Muscle of leg (tissue), 16 donors: ENCODE results near the gene DDX51. TPM values are rescaled to one million over a fixed set of nuclear protein-coding genes. Genes with fewer than 3 reads are reported as not detected.
A peak's percentile ranks its signal among the peaks of the same experiment; 100 is the strongest.

Source experiments
- DNase-seq: peaks from one replicate; pipeline ENCODE4 v3.0.0; 2013
- H3K27ac ChIP-seq: one replicate; pipeline ENCODE4 v1.5.1; 2013; ENCODE audit warnings: mild to moderate bottlenecking, low read length, control low read depth
- H3K27me3 ChIP-seq: one replicate; pipeline ENCODE4 v1.6.1; 2013; ENCODE audit warnings: low read length; ENCODE audit not compliant: control insufficient read depth, insufficient read depth
- H3K36me3 ChIP-seq: one replicate; pipeline ENCODE4 v1.6.1; 2013; ENCODE audit warnings: low read length; ENCODE audit not compliant: control insufficient read depth, insufficient read depth
- H3K4me1 ChIP-seq: one replicate; pipeline ENCODE4 v1.6.1; 2013; ENCODE audit warnings: low read length; ENCODE audit not compliant: control insufficient read depth, insufficient read depth
- H3K4me3 ChIP-seq: one replicate; pipeline ENCODE4 v1.5.1; 2013; ENCODE audit warnings: low read length, control low read depth
- H3K9me3 ChIP-seq: replicated peaks from 2 replicates; pipeline ENCODE4 v1.6.1; 2013; ENCODE audit warnings: low read depth, low read length; ENCODE audit not compliant: control insufficient read depth
- WGBS: methylation state at CpG from one replicate; pipeline ENCODE4 v1.1.5; 2013; ENCODE audit warnings: missing lambda C conversion rate; ENCODE audit not compliant: insufficient coverage; 5-methylcytosine and 5-hydroxymethylcytosine counted together
- long read RNA-seq, 11 donors: transcript quantifications; one replicate each; lab custom pipeline, GENCODE V29; 2026
- polyA plus RNA-seq, 8 donors: library from polyadenylated mRNA; unstranded; fragments of 120-200 nt; gene quantifications; one replicate each; pipeline versions ENCODE4 v1.2.1 to v1.2.3, GENCODE V29; 2013; ENCODE audit warnings: inconsistent platforms in 1 of 8, low replicate concordance in 1 of 8; ENCODE audit not compliant: insufficient read length in 8 of 8, insufficient read depth in 1 of 8
- total RNA-seq: library from RNA; stranded (reverse); fragments of 120-200 nt; gene quantifications from one replicate; pipeline ENCODE4 v1.2.4, GENCODE V29; 2013

The DDX51 gene, protein sequence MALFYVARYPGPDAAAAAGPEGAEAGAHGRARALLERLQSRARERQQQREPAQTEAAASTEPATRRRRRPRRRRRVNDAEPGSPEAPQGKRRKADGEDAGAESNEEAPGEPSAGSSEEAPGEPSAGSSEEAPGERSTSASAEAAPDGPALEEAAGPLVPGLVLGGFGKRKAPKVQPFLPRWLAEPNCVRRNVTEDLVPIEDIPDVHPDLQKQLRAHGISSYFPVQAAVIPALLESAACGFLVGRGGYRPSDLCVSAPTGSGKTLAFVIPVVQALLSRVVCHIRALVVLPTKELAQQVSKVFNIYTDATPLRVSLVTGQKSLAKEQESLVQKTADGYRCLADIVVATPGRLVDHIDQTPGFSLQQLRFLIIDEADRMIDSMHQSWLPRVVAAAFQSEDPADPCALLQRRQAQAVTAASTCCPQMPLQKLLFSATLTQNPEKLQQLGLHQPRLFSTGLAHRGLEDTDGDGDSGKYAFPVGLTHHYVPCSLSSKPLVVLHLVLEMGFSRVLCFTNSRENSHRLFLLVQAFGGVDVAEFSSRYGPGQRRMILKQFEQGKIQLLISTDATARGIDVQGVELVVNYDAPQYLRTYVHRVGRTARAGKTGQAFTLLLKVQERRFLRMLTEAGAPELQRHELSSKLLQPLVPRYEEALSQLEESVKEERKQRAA
- total RNA-seq = 5.7 TPM
- polyA plus RNA-seq = 10 to 100 TPM in 7 of 8 donors, 1 to 10 TPM in 1; 9.4 to 18.0 (median 14.7) TPM
- long read RNA-seq, donor 1, partial matches to known transcripts = 0 of 2 reads
- long read RNA-seq, donor 1, other reads (novel, unspliced or antisense) = 0 of 2 reads
- long read RNA-seq, donor 2 = 0 reads
- long read RNA-seq, donor 3, full-length matches to known transcripts = 8 of 14 reads
- long read RNA-seq, donor 3, partial matches to known transcripts = 6 of 14 reads
- long read RNA-seq, donor 3, other reads (novel, unspliced or antisense) = 0 of 14 reads
- long read RNA-seq, donor 4, full-length matches to known transcripts = 2 of 2 reads
- long read RNA-seq, donor 4, partial matches to known transcripts = 0 of 2 reads
- long read RNA-seq, donor 4, other reads (novel, unspliced or antisense) = 0 of 2 reads
- long read RNA-seq, donor 5, full-length matches to known transcripts = 8 of 8 reads
- long read RNA-seq, donor 5, partial matches to known transcripts = 0 of 8 reads
- long read RNA-seq, donor 5, other reads (novel, unspliced or antisense) = 0 of 8 reads
- long read RNA-seq, donor 6, full-length matches to known transcripts = 4 of 4 reads
- long read RNA-seq, donor 6, partial matches to known transcripts = 0 of 4 reads
- long read RNA-seq, donor 6, other reads (novel, unspliced or antisense) = 0 of 4 reads
- long read RNA-seq, donor 7, full-length matches to known transcripts = 4 of 4 reads
- long read RNA-seq, donor 7, partial matches to known transcripts = 0 of 4 reads
- long read RNA-seq, donor 7, other reads (novel, unspliced or antisense) = 0 of 4 reads
- long read RNA-seq, donor 8, partial matches to known transcripts = 0 of 2 reads
- long read RNA-seq, donor 8, other reads (novel, unspliced or antisense) = 0 of 2 reads
- long read RNA-seq, donor 9 = 0 reads
- long read RNA-seq, donor 10, partial matches to known transcripts = 0 of 1 reads
- long read RNA-seq, donor 10, other reads (novel, unspliced or antisense) = 0 of 1 reads
- long read RNA-seq, donor 11, full-length matches to known transcripts = 3 of 3 reads
- long read RNA-seq, donor 11, partial matches to known transcripts = 0 of 3 reads
- long read RNA-seq, donor 11, other reads (novel, unspliced or antisense) = 0 of 3 reads

DNA sequence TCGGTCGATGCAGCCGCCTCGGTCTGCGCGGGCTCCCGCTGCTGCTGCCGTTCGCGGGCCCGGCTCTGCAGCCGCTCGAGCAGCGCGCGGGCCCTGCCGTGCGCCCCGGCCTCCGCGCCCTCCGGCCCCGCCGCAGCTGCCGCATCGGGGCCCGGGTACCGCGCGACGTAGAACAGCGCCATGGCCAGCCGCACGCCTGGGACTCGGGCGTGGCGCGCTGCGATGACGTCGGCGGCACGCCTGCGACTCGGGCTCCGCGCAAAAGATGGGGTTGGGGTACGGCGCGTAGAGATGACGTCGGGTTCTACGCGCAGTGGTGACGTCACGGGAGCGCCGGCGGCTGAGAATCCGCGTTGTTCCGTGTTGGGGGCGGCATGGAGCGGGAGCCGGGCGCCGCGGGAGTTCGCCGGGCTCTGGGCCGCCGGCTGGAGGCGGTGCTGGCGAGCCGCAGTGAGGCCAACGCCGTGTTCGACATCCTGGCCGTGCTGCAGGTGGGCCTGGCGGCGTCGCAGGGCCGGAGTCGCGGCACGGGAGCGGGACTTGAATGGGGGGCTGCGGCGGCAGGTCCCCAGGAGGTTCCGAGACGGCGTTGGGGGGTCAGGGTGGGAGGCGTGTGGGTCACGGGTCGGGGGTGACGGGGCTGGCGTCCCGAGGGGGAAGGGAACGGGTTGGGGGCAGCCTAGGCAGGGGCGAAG, at the start of gene DDX51, which contains the start of gene NOC4L:
DDX51 (minus strand) TSS at position 205 of the 695 bp plus-strand sequence; CDS start at position 182, 23 bp downstream.
NOC4L (plus strand) TSS at position 343 of the 695 bp plus-strand sequence; CDS start at position 375, 32 bp downstream.
- peak; percentile 98 for DNase-seq
- no peaks in the 10 kb centered on the region for H3K27me3 ChIP-seq
- peaks cover 21% of the 10 kb centered on the region for H3K4me1 ChIP-seq
- H3K4me3 ChIP-seq = peak within 1 kb of the TSS; percentile 72
- peak within 1 kb of the TSS; percentile 31 for H3K27ac ChIP-seq
- H3K9me3 ChIP-seq = no peaks in the 10 kb centered on the region
- H3K36me3 ChIP-seq = peaks cover 49% of the 10 kb centered on the region
- WGBS = under 1% methylated on average over 99 of the region's 100 CpGs

DNA sequence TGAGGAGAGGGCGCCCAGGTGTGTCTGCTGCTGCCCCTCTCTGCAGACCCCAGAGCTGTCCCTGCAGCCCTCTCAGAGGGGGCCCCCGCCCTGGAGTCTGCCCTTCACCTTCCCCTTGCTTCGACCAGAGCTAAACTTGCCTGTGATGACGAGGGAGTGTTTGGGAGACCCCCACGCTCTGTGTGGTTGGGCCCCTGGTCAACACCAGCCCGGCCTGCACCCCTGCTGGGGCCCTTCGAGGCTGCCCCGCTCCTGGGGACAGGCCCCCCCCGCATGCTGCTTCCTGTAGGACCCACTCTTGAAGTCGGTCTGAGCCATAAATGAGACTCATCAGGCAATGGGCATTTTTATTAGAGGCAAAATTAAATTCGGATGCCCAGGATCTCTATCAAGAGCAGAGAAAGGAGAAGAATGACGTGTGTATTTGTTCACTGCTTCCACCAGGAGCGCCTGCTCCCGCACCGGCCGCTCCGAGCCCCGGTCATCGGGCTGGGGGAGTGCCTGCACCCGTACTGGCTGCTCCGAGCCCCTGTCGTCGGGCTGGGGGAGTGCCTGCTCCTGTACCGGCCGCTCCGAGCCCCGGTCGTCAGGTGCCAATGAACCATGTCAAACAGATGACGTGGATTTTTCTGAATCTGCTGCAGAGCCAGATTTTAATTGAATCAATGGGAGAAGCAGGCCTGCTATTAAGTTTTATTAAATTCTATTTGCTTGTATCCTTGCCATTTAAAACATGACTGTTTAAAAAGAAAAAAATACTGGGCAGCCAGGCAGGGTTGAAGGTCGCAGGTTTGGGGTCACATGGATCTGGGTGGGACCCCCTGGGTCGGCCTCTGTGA, 47.8 kb upstream of the DDX51 start:
- no peak for DNase-seq
- H3K27me3 ChIP-seq = peaks cover 42% of the 10 kb centered on the region
- no peak overlapping the region for H3K27ac ChIP-seq
- H3K4me3 ChIP-seq = no peak overlapping the region
- H3K9me3 ChIP-seq = peaks cover 12% of the 10 kb centered on the region
- H3K36me3 ChIP-seq = no peaks in the 10 kb centered on the region
- WGBS = 61% methylated on average over 28 of the region's 31 CpGs
- peaks cover 27% of the 10 kb centered on the region for H3K4me1 ChIP-seq

DNA sequence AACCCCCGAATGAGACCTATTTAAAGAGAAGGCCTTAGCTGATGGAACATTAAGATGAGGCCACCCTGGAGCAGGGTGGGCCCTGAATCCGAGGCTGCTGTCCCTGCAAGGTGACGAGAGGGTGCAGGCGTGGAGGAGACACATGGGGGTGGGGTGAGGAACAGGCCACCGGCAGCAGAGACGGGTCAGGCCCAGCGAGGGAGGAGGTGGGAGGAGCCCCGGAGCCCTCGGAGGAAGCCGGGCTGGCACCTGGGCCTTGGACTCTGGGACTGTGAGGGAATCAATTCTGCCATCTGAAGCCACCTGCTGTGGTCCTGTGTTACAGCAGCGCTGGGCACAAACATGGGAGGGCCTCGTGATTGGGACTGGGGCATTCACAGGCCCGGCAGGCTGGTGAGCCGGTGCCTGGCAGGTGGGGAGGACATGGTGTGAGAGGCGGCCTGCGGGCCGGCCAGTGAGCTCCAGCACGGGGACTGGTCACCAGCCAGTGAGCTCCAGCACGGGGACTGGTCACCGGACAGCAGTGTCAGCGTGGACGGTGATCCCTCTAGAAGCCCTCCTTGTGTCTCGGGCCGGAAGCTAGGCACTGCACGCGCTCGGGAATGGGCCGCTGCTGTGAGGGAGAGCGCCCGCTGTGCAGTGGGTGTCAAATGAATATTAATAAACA, 46.8 kb upstream of the DDX51 start:
- peaks cover 12% of the 10 kb centered on the region for H3K9me3 ChIP-seq
- 79% methylated on average over 22 of the region's 30 CpGs for WGBS
- peaks cover 46% of the 10 kb centered on the region for H3K27me3 ChIP-seq
- H3K4me1 ChIP-seq = peaks cover 17% of the 10 kb centered on the region
- DNase-seq = no peak
- no peak overlapping the region for H3K4me3 ChIP-seq
- no peaks in the 10 kb centered on the region for H3K36me3 ChIP-seq
- no peak overlapping the region for H3K27ac ChIP-seq

DNA sequence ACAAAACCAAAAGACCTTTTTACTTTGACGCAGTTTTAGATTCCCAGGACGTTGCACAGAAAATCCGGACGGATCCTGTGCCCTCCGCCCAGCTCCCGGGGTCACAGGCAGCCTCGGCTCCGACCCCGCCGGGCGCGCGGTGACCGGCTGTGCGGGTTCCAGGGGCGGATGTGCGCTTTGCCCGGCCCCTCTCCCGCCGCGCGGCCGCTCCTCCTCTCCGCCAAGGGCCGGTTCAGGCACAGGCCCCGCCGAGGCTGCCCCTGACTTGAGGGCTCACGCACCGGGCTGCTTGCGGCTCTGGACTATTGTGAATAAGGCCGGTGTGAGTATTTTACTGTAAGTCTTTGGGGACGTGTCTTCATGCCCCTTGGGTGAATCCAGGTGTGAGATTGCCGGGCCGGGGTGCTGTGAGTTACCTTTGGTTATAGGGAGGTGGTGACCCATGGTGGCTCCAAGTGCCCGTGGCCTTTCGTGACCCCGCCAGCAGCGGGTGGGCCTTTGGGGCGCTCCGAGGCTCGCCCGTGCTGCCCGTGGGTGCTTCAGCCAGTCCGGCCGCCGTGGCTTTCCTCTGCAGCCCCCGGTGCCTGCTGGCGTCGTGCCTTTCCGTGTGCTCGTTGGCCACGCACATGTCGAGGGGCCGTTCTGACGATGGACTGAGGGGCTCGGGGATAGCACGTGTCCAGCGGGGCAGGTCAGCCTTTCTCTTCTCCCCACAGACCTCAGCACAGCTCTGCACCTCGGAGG, 46.1 kb upstream of the DDX51 start:
- peaks cover 47% of the 10 kb centered on the region for H3K27me3 ChIP-seq
- H3K4me1 ChIP-seq = peaks cover 13% of the 10 kb centered on the region
- H3K9me3 ChIP-seq = peaks cover 12% of the 10 kb centered on the region
- 27% methylated on average over 44 of the region's 59 CpGs for whole genome bisulfite sequencing
- peak overlapping the region; percentile 45 for H3K4me3 ChIP-seq
- no peaks in the 10 kb centered on the region for H3K36me3 ChIP-seq
- H3K27ac ChIP-seq = no peak overlapping the region
- DNase-seq = peak; percentile 22

DNA sequence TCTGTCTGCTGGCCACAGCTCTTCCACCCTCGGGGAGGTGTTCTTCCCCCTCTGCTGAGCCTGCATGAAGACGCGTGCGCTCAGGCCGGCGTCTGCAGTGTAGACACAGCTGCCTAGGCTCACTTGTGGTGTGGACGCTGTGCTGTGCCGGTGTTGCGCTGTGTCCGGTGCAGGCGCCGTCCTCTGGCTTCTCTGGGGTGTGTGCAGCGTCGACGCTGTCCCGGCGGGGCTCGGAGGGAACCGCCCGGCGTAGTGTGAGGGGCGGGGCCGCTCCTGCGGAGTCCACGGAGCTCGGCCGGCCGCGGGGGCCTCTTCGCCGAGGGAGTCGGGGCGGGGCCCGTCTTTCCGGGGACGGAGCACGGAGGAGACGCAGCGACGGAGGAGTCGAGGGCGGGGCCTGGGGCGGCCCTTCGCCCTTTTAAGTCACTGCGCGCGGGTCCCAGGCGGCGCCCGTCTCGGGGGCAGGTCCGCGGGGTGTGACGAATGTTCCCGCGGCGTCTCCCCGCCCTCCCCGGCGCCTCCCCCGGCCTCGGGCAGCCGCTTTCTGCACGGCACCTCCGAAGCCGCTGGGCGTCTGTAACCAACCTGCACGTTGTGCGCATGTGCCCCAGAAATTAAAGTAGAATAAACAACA, 45.4 kb upstream of the DDX51 start:
- H3K4me3 ChIP-seq = peak overlapping the region; percentile 45
- no peaks in the 10 kb centered on the region for H3K36me3 ChIP-seq
- H3K4me1 ChIP-seq = peaks cover 13% of the 10 kb centered on the region
- peak; percentile 88 for DNase-seq
- peak overlapping the region; percentile 59 for H3K27ac ChIP-seq
- peaks cover 46% of the 10 kb centered on the region for H3K27me3 ChIP-seq
- under 1% methylated on average over 62 of the region's 69 CpGs for WGBS
- H3K9me3 ChIP-seq = peaks cover 12% of the 10 kb centered on the region

DNA sequence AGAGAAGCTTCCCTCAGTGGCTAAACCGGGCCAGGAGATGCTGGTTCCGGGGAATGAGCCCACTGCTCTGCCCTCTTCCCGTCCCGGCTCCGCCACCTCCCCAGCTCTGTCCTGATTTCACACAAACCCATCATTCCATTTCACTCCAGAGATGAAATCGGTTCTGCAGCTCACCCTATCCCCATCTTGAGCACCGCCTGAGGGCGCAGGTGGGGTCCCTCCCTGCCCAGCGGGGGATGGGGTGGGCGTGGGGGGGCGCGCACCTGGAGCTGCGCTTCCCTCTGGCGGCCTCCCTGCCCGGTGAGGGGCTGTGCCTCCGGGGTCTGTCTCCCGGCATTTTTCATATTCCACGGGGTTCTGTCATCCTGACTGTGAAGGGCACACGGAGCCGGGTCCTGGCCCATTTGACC, 44.8 kb upstream of the DDX51 start:
- H3K9me3 ChIP-seq = peaks cover 7% of the 10 kb centered on the region
- H3K4me3 ChIP-seq = peak overlapping the region; percentile 45
- peak overlapping the region; percentile 59 for H3K27ac ChIP-seq
- peaks cover 46% of the 10 kb centered on the region for H3K27me3 ChIP-seq
- DNase-seq = no peak
- 21% methylated on average over 11 of the region's 20 CpGs for WGBS
- no peaks in the 10 kb centered on the region for H3K36me3 ChIP-seq
- peaks cover 13% of the 10 kb centered on the region for H3K4me1 ChIP-seq

DNA sequence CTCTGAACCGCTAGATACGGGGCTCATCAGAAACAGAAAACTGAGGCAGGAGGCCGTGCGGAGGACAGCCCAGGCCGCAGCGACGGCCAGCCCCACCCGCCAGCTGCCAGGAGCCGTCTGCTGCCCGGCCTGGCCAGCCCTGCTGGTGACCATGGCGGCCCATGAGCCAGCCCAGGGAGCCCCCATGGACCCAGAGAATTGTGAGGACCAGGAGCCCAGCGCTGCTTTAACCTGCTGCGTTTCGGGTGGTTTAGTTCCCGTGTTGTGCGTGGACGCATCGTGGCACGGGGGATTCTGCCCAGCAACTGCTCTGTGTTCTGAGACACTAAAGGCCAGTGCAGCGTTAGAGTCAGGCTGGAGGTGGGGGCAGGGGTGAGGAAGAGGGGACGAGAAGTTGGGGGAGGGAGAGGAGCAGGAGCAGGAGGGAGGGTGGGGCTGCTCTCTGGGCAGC, 44.4 kb upstream of the DDX51 start:
- Histone ChIP-seq H3K4me1 (peaks cover 13% of the 10 kb centered on the region), H3K36me3 (no peaks in the 10 kb centered on the region), H3K4me3 (no peak overlapping the region), H3K27me3 (peaks cover 46% of the 10 kb centered on the region), H3K27ac (no peak overlapping the region), H3K9me3 (peaks cover 2% of the 10 kb centered on the region)
- no peak for DNase-seq
- 78% methylated on average over 19 of the region's 21 CpGs for WGBS
